RWPE1 (cell line): ENCODE measurements around the gene HIPK1.

Experiments
- CTCF ChIA-PET: fragments of 350-600 bp; sonication (Branson Sonifier 250); formaldehyde crosslinking; extraction: SDS; loops from one replicate; lab custom pipeline; 2021; lab: Yijun Ruan, JAX
- POLR2A ChIA-PET: fragments of 400-600 bp; formaldehyde crosslinking; extraction: SDS; loops from one replicate; lab custom pipeline; 2020; ENCODE audit warnings: antibody characterized with exemption; ENCODE audit not compliant: low non-redundant PET; lab: Yijun Ruan, JAX
- DNase-seq: peaks from one replicate; pipeline ENCODE4 v3.0.0; 2012; ENCODE audit warnings: low spot score
- H3K27ac ChIP-seq: fragments of 450-650 bp; 2 replicates; pipeline ENCODE4 v1.5.1; 2017
- TF ChIP-seq, protein P1 (sequence below): fragments of 450-650 bp; conservative IDR thresholded peaks from 2 replicates; pipeline ENCODE4 v1.5.1; 2017; ENCODE audit warnings: low read depth, mild to moderate bottlenecking

HIPK1 gene

DNA sequence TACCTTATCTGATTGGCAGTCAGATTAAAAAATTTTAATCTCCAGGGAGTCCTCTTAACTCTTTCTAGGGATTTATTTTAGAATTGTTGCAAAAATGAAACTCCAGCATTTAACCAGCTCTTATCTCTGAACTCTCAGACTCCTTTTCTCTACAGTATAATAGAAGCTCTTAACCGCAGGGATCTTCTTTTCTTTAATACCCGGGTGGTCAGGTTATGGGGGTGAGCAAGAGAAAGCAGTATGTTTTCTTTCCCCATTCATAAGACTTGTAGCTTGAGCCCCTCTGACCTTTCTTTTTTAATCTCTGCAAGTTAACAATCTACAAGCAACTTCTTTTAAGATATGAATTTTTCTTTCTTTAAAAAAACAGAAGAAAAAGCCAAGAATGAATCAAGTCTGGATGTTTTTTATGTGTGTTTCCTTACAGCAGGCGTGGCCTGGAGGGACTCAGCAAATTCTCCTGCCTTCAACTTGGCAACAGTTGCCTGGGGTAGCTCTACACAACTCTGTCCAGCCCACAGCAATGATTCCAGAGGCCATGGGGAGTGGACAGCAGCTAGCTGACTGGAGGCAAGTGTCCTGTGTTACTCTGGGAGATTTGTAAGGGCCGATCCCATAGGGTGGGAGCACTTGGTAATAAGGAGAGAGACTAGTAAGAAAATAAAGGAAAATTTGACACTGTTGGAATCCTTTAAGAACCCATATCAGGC is 36.7 kb downstream of the HIPK1 start:
- POLR2A ChIA-PET, result no interaction called here
- H3K27ac ChIP-seq, result no peak overlapping the region
- CTCF ChIA-PET, result no interaction called here
- TF ChIP-seq, protein P1, sequence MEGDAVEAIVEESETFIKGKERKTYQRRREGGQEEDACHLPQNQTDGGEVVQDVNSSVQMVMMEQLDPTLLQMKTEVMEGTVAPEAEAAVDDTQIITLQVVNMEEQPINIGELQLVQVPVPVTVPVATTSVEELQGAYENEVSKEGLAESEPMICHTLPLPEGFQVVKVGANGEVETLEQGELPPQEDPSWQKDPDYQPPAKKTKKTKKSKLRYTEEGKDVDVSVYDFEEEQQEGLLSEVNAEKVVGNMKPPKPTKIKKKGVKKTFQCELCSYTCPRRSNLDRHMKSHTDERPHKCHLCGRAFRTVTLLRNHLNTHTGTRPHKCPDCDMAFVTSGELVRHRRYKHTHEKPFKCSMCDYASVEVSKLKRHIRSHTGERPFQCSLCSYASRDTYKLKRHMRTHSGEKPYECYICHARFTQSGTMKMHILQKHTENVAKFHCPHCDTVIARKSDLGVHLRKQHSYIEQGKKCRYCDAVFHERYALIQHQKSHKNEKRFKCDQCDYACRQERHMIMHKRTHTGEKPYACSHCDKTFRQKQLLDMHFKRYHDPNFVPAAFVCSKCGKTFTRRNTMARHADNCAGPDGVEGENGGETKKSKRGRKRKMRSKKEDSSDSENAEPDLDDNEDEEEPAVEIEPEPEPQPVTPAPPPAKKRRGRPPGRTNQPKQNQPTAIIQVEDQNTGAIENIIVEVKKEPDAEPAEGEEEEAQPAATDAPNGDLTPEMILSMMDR, result no peak
- DNase-seq, result no peak

DNA sequence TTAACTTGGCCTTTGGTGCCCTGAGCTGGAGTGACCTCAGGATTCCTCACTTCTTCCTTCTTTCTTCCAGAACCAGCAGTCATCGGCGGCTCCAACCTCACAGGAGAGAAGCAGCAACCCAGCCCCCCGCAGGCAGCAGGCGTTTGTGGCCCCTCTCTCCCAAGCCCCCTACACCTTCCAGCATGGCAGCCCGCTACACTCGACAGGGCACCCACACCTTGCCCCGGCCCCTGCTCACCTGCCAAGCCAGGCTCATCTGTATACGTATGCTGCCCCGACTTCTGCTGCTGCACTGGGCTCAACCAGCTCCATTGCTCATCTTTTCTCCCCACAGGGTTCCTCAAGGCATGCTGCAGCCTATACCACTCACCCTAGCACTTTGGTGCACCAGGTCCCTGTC is 43.8 kb downstream of the HIPK1 start:
- no peak for DNase-seq
- ChIA-PET CTCF (no interaction called here), POLR2A (no interaction called here)
- TF ChIP-seq, protein P1, result no peak
- H3K27ac ChIP-seq, result no peak overlapping the region

DNA sequence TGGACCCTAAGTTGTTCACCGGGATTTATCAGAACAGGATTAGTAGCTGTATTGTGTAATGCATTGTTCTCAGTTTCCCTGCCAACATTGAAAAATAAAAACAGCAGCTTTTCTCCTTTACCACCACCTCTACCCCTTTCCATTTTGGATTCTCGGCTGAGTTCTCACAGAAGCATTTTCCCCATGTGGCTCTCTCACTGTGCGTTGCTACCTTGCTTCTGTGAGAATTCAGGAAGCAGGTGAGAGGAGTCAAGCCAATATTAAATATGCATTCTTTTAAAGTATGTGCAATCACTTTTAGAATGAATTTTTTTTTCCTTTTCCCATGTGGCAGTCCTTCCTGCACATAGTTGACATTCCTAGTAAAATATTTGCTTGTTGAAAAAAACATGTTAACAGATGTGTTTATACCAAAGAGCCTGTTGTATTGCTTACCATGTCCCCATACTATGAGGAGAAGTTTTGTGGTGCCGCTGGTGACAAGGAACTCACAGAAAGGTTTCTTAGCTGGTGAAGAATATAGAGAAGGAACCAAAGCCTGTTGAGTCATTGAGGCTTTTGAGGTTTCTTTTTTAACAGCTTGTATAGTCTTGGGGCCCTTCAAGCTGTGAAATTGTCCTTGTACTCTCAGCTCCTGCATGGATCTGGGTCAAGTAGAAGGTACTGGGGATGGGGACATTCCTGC is 46.2 kb downstream of the HIPK1 start:
- ChIA-PET CTCF (interaction anchor here (0.7 kb wide), 1 partner anchor 1138 kb away, joined by 4 read pairs; no protein-coding TSS in a partner anchor), POLR2A (no interaction called here)
- TF ChIP-seq, protein P1, result no peak
- no peak for DNase-seq
- no peak overlapping the region for H3K27ac ChIP-seq

DNA sequence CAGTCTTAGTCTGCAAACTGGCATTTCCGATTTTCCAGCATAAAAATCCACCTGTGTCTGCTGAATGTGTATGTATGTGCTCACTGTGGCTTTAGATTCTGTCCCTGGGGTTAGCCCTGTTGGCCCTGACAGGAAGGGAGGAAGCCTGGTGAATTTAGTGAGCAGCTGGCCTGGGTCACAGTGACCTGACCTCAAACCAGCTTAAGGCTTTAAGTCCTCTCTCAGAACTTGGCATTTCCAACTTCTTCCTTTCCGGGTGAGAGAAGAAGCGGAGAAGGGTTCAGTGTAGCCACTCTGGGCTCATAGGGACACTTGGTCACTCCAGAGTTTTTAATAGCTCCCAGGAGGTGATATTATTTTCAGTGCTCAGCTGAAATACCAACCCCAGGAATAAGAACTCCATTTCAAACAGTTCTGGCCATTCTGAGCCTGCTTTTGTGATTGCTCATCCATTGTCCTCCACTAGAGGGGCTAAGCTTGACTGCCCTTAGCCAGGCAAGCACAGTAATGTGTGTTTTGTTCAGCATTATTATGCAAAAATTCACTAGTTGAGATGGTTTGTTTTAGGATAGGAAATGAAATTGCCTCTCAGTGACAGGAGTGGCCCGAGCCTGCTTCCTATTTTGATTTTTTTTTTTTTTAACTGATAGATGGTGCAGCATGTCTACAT is 47.6 kb downstream of the HIPK1 start:
- TF ChIP-seq, protein P1, result peak; percentile 29; the same call in 1 of the 2 replicates
- ChIA-PET CTCF (interaction anchor here (0.7 to 3.0 kb wide), 3 partner anchors 14 to 306 kb away, joined by 7 to 27 read pairs (median 8); no protein-coding TSS in a partner anchor), POLR2A (no interaction called here)
- DNase-seq, result peak; percentile 21
- H3K27ac ChIP-seq, result no peak overlapping the region

DNA sequence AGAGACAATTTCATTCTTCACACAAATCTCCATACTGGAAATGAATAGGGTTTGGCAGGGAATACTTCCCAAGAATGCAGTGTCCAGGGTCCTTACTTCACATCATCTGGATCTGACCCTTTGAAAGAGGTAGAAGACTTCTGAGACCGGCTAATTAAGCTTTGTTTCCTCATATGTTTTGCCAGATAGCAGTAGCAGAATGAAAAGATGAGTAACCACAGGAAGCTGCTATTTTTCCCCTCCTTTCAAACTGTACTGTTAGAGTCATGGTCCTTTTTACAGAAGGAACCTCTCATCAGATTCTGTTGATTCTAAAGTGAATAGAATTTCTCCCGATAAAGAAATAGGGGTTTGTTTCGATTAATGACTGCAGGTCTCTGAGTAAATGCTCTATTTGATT is 48.8 kb downstream of the HIPK1 start:
- DNase-seq, result no peak
- POLR2A ChIA-PET, result no interaction called here
- CTCF ChIA-PET, result interaction anchor here (0.6 to 3.0 kb wide), 5 partner anchors 24 to 305 kb away, joined by 3 to 27 read pairs (median 5); no protein-coding TSS in a partner anchor
- TF ChIP-seq, protein P1, result no peak
- H3K27ac ChIP-seq, result no peak overlapping the region

DNA sequence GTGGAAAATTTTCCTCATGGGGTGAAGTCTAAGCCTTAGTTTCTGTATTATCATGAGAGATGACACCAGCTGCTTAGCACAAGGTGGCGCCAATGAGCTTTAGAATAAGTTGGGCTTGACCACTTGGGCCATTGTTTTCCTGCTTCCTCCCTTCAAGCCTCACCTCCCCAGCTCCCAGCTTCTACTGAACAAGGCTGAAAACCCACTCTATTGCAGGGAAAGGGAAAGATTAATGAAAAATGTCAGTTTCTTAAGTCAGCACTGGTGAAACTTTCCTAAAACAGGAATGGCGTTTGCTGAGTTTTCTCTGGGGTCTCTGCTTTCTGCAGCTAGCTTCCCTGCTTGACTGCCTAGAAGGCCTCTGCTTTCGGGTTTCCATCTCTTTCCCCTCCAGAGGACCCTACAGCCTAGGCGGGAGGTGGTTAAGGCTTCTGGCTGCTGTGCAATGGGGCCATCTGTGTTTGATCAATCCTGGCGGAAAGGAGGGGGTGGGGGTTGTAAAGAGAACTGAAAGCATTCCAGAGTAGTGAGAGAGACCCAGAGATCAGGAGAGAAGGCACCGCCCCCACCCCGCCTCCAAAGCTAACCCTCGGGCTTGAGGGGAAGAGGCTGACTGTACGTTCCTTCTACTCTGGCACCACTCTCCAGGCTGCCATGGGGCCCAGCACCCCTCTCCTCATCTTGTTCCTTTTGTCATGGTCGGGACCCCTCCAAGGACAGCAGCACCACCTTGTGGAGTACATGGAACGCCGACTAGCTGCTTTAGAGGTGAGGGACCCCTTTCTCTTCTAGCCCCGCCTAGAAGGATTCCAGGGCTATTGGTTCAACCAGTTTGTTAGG is 50.0 kb downstream of the HIPK1 start, which contains the start of gene OLFML3:
TSS of gene OLFML3 (plus strand) at position 612 of the 840 bp plus-strand sequence. CDS start at position 655, 43 bp downstream.
- CTCF ChIA-PET, result interaction anchor here (0.6 to 3.0 kb wide), 11 partner anchors 39 to 769 kb away, joined by 3 to 27 read pairs (median 3); no protein-coding TSS in a partner anchor
- DNase-seq, result peak; percentile 90
- TF ChIP-seq, protein P1, result peak; percentile 73
- POLR2A ChIA-PET, result no interaction called here
- 0 out of 2 replicates have a peak within 1 kb of the TSS, but pooled peaks have one; percentile 10 for H3K27ac ChIP-seq
